GM19372 (cell line): ENCODE results near the gene SFT2D2.
"Not testable (repeated sequence)": the region's sequence is repeated elsewhere in the genome, so short reads cannot be mapped to it uniquely, and the experiment has no call there.

Experiments used
- ATAC-seq: cut with Tn5 transposase; IDR thresholded peaks from one replicate; pipeline ENCODE4 v1.9.1; 2021; ENCODE audit warnings: mild to moderate bottlenecking, low read depth, moderate library complexity; ENCODE audit not compliant: unreplicated experiment

The SFT2D2 gene

GRCh38 chr1:168225476-168226190, at the start of gene SFT2D2:
Gene SFT2D2, plus strand, starts transcription at chr1:168226004. Its CDS starts 76 bp downstream, at chr1:168226080.
- peak; percentile 73 for ATAC-seq

GRCh38 chr1:168178227-168178637, 47.6 kb upstream of the SFT2D2 start:
- ATAC-seq: no peak

- peak; percentile 91 for ATAC-seq
Measured at GRCh38 chr1:168178638-168179437, 47.0 kb upstream of the SFT2D2 start, which contains the start of gene TIPRL. Gene TIPRL, plus strand, starts transcription at chr1:168178962. Its CDS starts 116 bp downstream, at chr1:168179078.

- no peak for ATAC-seq
Measured at GRCh38 chr1:168179438-168180147, 46.2 kb upstream of the SFT2D2 start.

GRCh38 chr1:168180148-168180524, 45.7 kb upstream of the SFT2D2 start:
- no peak for ATAC-seq

- ATAC-seq: not testable (repeated sequence)
Measured at GRCh38 chr1:168181063-168181720, 44.6 kb upstream of the SFT2D2 start.

- ATAC-seq: no peak
Measured at GRCh38 chr1:168187177-168187576, 38.6 kb upstream of the SFT2D2 start.

- ATAC-seq: no peak
Measured at GRCh38 chr1:168190403-168190802, 35.4 kb upstream of the SFT2D2 start.

GRCh38 chr1:168195199-168196135, 30.3 kb upstream of the SFT2D2 start:
- no peak for ATAC-seq

- no peak for ATAC-seq
Measured at GRCh38 chr1:168199056-168199455, 26.7 kb upstream of the SFT2D2 start.

- ATAC-seq: no peak
Measured at GRCh38 chr1:168202941-168203654, 22.7 kb upstream of the SFT2D2 start.

GRCh38 chr1:168206111-168206510, 19.7 kb upstream of the SFT2D2 start:
- ATAC-seq: no peak

- not testable (repeated sequence) for ATAC-seq
Measured at GRCh38 chr1:168207673-168208072, 18.1 kb upstream of the SFT2D2 start.

- no peak for ATAC-seq
Measured at GRCh38 chr1:168210312-168210711, 15.5 kb upstream of the SFT2D2 start.

- no peak for ATAC-seq
Measured at GRCh38 chr1:168213349-168213748, 12.5 kb upstream of the SFT2D2 start.

- ATAC-seq: no peak
Measured at GRCh38 chr1:168216171-168216570, 9.6 kb upstream of the SFT2D2 start.

- no peak for ATAC-seq
Measured at GRCh38 chr1:168217664-168218063, 8.1 kb upstream of the SFT2D2 start.

- ATAC-seq: no peak
Measured at GRCh38 chr1:168218658-168219057, 7.1 kb upstream of the SFT2D2 start.

GRCh38 chr1:168220470-168220871, 5.3 kb upstream of the SFT2D2 start:
- ATAC-seq: no peak
